IPS DF 6.9 (cell line): ENCODE measurements around the gene CHST11.

Experiments used
- DNase-seq: peaks from one replicate; pipeline ENCODE4 v3.0.0-alpha.2; 2013; ENCODE audit warnings: low read depth, low spot score
- H3K27ac ChIP-seq: one replicate; pipeline ENCODE4 v1.5.1; 2013; ENCODE audit warnings: low read length, control low read depth
- H3K27me3 ChIP-seq: 2 replicates; pipeline ENCODE4 v1.6.1; 2013; ENCODE audit warnings: mild to moderate bottlenecking, low read length; ENCODE audit not compliant: control insufficient read depth, insufficient read depth
- H3K36me3 ChIP-seq: 2 replicates; pipeline ENCODE4 v1.6.1; 2013; ENCODE audit warnings: low read length; ENCODE audit not compliant: control insufficient read depth, insufficient read depth
- H3K4me1 ChIP-seq: 2 replicates; pipeline ENCODE4 v1.6.1; 2013; ENCODE audit warnings: low read length; ENCODE audit not compliant: control insufficient read depth, insufficient read depth
- H3K4me3 ChIP-seq: 2 replicates; pipeline ENCODE4 v1.5.1; 2013; ENCODE audit warnings: mild to moderate bottlenecking, low read length
- H3K9me3 ChIP-seq: 2 replicates; pipeline ENCODE4 v1.6.1; 2013; ENCODE audit warnings: low read length, inconsistent platforms; ENCODE audit not compliant: control insufficient read depth, insufficient read depth
- WGBS: extraction: QIAGEN DNeasy Blood & Tissue Kit; methylation state at CpG from one replicate; pipeline ENCODE4 v1.1.7; 2013; ENCODE audit warnings: mixed read lengths, missing lambda C conversion rate; ENCODE audit not compliant: insufficient read length, insufficient coverage; 5-methylcytosine and 5-hydroxymethylcytosine counted together

Gene CHST11

DNA sequence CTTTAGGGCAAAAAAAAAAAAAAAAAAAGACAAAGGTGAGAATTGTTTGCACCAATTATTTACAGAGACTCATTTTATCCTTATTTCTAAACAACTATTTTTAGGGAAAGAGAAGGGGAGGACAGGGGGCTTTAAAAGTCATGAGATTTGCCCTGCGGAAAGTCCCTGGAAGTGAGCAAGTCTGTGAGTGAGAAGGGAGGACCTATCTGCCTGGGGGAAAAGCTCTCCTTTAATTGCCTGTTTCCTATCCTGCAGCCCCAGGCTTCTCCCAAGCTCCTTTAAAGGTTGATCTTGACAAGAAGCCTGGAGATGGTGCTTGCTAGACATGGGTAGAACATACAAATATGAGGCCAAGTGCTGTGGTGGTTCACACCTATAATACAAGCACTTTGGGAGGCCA is 8.3 kb upstream of the CHST11 start:
- peaks cover 4% of the 10 kb centered on the region; the same call in 1 of the 2 replicates for H3K4me1 ChIP-seq
- DNase-seq, result no peak
- H3K27me3 ChIP-seq, result no peaks in the 10 kb centered on the region
- H3K27ac ChIP-seq, result no peak overlapping the region
- H3K4me3 ChIP-seq, result no peak overlapping the region
- no CpG with 5 or more reads among the region's 1 CpG for WGBS
- H3K9me3 ChIP-seq, result no peaks in the 10 kb centered on the region
- no peaks in the 10 kb centered on the region for H3K36me3 ChIP-seq

DNA sequence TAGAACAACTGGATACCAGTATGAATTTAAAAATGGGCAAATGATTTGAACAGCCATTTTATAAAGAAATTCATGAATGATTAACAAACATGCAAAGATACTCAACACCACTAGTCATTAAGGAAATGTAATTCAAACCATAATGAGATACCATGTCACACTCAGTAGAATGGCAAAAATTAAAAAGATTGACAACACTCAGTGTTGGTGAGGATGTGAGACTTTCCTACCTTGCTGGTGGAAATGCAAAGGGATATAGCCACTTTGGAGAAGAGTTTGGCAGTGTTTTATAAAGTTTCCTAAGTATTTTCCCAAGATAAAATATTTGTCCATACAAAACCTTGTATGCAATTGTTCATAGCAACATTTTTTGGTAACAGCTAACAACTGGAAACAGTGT is 6.0 kb upstream of the CHST11 start:
- H3K4me3 ChIP-seq, result no peak overlapping the region
- H3K27ac ChIP-seq, result no peak overlapping the region
- no peaks in the 10 kb centered on the region; the same call in 1 of the 2 replicates for H3K27me3 ChIP-seq
- no peak for DNase-seq
- H3K9me3 ChIP-seq, result no peaks in the 10 kb centered on the region
- no peaks in the 10 kb centered on the region for H3K36me3 ChIP-seq
- H3K4me1 ChIP-seq, result peaks cover 4% of the 10 kb centered on the region; the same call in 1 of the 2 replicates

DNA sequence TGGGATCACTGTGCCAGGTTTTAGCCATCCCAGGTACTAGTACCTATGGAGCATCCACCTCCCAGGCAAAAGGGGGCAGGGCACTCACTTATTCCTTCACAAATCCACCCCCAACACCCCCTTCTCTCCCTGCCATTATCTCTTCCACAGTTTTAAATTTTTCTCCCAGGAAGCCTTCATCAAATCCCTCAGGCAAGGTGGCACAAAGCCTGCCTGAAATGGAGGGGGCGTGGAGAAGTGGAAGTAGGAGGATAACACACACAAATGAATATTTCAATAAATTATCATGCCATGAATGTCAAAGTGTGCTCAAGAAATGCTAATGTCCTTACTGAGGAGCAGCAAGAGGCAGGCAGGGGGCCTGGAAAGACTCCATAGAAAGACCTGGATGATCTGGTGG is 4.7 kb upstream of the CHST11 start:
- Histone ChIP-seq H3K9me3 (no peaks in the 10 kb centered on the region), H3K27ac (no peak overlapping the region), H3K4me3 (no peak overlapping the region), H3K36me3 (no peaks in the 10 kb centered on the region), H3K27me3 (no peaks in the 10 kb centered on the region; the same call in 1 of the 2 replicates), H3K4me1 (peaks cover 4% of the 10 kb centered on the region; the same call in 1 of the 2 replicates)
- DNase-seq, result no peak
- no CpG with 5 or more reads among the region's 1 CpG for WGBS

DNA sequence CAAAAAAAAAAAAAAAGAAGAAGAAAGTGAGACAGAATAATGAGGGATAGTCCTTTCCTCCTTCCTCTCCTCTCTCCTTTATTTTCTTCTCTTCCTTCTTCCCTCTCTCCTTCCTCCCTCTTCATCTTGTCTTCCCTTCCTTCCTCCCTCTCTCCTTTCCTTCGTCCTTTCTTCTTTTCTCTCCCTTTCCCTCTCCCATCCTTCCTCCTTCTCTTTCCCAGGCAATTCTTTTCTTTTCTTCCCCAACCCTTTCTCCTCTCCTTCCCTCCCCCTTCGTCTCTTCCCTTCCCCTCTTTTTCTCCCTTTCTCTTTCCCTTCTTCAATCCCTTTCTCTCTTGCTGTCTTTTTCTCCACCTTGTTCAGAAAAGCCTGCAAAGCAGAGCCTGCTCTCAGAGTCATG is 3.6 kb upstream of the CHST11 start:
- DNase-seq, result no peak
- peaks cover 4% of the 10 kb centered on the region; the same call in 1 of the 2 replicates for H3K4me1 ChIP-seq
- H3K27ac ChIP-seq, result no peak overlapping the region
- no peaks in the 10 kb centered on the region for H3K36me3 ChIP-seq
- H3K9me3 ChIP-seq, result no peaks in the 10 kb centered on the region
- no peak overlapping the region for H3K4me3 ChIP-seq
- WGBS, result 100% methylated on average over 2 of the region's 2 CpGs
- H3K27me3 ChIP-seq, result no peaks in the 10 kb centered on the region; the same call in 1 of the 2 replicates

DNA sequence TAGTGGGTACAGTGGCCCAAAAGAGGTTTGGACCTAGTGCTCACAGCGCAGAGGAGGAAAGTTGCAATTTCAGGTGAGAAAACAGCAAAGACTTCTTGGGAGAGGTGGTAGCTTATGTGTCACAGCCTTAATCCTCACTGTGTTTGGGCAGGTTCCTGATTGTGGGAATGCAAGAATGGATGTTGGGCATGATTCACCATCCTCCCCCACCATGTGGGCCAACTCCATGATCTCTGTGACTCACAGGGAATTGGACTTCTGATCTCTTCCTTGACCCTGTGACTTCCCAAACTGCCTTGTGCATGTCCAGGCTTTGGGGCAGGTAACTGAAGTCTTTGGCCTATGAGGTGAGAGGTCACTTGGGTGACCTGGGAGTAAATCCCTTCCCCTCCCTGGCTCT is 1.8 kb upstream of the CHST11 start:
- Histone ChIP-seq H3K4me3 (no peak overlapping the region), H3K4me1 (peaks cover 4% of the 10 kb centered on the region; the same call in 1 of the 2 replicates), H3K36me3 (no peaks in the 10 kb centered on the region), H3K27me3 (no peaks in the 10 kb centered on the region; the same call in 1 of the 2 replicates), H3K9me3 (no peaks in the 10 kb centered on the region), H3K27ac (no peak overlapping the region)
- WGBS, result no CpG with 5 or more reads among the region's 1 CpG
- DNase-seq, result no peak

DNA sequence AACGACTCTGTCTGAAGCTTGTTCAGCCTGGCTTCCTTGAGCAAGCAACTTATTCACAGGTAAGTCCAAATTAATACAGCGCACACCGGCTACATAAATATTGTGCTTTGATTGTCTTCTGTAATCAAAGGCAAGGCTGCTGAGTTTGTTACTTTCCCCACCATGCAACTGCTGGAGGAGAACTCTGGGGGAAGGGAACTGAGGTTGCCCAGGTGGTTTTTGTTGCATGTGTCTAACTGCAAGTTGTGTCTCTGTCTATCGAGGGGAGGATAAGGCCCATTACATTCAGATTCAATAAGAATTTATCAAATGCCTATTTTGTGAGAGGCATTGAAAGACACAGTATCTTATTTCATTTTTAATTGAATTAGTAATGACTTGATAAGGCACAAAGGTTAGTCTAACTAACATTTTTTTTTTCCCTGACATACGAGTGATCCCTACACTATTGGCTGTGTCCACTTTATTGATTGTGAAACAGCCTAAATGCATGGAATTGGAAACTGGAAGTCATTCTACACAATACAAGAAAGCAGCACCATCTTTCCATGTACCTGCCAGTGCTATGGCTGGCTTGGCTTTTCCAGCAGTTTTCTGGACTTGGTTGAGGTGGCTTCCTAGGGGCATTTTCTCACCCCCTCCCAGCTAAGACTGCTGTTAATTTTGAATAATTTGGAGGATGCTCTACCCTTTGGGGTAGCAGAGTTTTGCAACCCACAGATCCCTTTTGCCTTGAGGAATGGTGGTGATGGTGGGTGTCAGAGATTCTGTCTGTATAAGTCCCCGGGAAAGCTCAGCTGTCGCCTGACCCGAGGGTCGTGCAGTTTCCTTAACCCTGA is 951 bp upstream of the CHST11 start:
- Histone ChIP-seq H3K27ac (no peak overlapping the region), H3K4me1 (peaks cover 4% of the 10 kb centered on the region; the same call in 1 of the 2 replicates), H3K9me3 (no peaks in the 10 kb centered on the region), H3K27me3 (no peaks in the 10 kb centered on the region; the same call in 1 of the 2 replicates), H3K4me3 (peak overlapping the region; percentile 84; the same call in 1 of the 2 replicates), H3K36me3 (no peaks in the 10 kb centered on the region)
- WGBS, result no CpG with 5 or more reads among the region's 9 CpGs
- DNase-seq, result no peak

DNA sequence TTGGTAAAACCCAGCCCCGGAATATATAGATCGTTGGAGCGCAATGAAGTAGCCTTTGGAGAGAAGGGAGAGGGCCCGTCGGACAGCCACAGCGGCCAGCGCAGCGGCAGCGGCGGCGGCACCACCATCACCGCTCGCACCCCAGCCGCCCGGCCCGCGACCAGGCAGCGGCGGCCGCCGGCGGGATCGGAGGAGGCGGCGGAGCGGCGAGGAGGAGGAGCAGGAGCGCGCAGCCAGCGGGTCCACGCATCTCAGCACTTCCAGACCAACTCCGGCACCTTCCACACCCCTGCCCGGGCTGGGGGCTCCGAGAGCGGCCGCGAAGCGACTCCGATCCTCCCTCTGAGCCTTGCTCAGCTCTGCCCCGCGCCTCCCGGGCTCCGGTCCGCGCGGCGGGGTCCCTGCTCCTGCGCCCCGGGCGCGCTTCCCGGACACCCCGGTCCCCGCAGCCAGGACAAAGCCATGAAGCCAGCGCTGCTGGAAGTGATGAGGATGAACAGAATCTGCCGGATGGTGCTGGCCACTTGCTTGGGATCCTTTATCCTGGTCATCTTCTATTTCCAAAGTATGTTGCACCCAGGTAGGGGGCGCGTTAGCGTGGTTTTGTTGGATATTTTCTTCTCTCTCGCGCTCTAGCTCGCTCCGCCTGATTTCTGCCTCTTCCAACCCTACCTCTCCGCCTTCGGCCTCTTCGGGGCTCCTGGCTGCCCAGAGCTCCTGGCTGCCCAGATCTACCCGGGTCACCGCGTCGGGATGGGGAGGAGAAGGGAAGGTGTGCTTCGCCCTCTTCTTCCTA is 400 bp downstream of the CHST11 start:
- Histone ChIP-seq H3K9me3 (no peaks in the 10 kb centered on the region), H3K4me1 (peaks cover 3% of the 10 kb centered on the region; the same call in 1 of the 2 replicates), H3K4me3 (peak overlapping the region; percentile 84), H3K27me3 (no peaks in the 10 kb centered on the region; the same call in 1 of the 2 replicates), H3K36me3 (no peaks in the 10 kb centered on the region), H3K27ac (no peak overlapping the region)
- no CpG with 5 or more reads among the region's 71 CpGs for WGBS
- DNase-seq, result no peak

DNA sequence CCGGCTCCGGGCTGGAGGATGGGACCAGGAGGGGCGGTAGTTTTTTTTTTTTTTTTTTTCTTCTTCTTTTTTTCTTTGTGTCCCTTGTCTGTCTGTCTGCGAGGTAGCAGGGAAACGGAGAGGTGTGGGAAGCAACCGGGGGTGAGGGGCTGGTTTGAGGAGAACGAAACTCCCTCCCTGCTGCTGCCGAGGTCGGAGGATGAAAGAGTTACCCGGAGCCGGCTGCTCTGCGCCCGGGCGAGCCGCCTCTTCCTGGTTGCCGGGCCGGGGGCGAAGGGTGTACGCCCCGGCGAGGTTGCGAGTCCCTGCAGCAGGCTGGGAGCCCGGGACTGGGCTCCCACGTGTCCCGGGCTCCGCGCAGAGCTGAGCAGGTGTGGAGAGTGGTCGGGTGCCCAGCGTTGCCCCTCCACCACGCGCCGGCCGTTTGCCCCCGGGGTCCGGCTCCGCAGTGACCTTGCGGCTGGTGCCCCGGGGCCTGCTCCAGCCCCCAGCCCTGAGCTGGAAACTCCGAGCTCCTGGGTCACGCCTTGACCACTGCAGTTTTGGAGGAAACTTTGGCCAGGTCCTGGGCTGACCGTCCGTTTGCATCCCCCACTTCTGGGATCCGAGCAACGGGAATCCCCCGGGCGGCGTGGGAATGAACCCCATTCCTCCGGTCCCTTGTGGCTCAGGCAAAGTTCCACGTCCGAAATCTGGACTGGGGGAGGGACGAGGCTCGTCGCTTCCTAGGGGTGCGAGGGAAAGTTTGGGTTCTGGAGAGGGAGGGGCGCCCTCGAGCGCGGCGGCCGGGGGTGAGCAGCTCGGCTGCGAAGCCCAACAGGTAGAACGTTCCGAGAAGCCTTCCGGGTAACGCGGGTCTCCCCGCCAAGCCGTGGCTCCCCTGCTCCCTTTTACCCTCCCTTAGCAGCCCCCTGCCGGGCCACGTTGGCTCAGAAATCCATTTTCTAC is 1.3 kb downstream of the CHST11 start:
- H3K36me3 ChIP-seq, result no peaks in the 10 kb centered on the region
- no peak for DNase-seq
- H3K9me3 ChIP-seq, result no peaks in the 10 kb centered on the region
- no peak overlapping the region for H3K27ac ChIP-seq
- WGBS, result no CpG with 5 or more reads among the region's 71 CpGs
- no peaks in the 10 kb centered on the region for H3K4me1 ChIP-seq
- peak overlapping the region; percentile 84 for H3K4me3 ChIP-seq
- no peaks in the 10 kb centered on the region; the same call in 1 of the 2 replicates for H3K27me3 ChIP-seq

DNA sequence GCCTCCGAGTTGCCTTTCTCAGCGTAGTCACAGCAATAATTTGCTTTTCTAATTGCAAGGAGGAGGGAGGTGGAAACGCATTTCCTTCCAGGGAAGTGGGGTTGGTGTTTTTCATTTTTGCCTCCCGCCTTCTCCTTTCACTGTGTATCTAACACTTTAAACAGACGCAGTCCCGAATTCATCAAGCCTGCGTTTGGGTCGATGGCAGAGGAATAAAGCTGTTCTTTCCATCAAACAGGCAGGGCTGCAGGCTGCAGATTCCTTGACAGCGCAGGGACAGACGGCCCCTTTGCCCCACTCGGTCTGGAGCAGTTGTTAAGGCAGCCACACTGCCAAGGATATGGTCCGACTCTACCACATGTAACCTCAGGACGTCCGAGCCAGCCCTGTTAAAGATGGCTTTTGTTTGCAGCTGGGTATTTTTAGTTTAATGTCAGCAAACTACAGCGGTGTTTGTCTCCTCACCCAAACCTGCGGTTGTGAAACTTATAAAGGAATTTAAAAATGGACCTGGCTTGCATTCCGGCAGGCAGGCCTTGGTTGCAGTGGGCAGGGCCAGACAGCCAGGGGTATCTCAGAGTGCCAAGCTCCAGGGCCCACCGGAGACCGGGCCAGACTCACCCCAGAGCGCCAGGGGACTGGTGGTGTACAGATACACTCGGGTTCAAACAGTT is 2.1 kb downstream of the CHST11 start:
- WGBS, result no CpG with 5 or more reads among the region's 21 CpGs
- Histone ChIP-seq H3K9me3 (no peaks in the 10 kb centered on the region), H3K36me3 (no peaks in the 10 kb centered on the region), H3K4me1 (no peaks in the 10 kb centered on the region), H3K27ac (no peak overlapping the region), H3K27me3 (no peaks in the 10 kb centered on the region; the same call in 1 of the 2 replicates), H3K4me3 (peak overlapping the region; percentile 84; the same call in 1 of the 2 replicates)
- no peak for DNase-seq
